Mononuclear cell (primary cell): Measurements from ENCODE around the gene SAP30BP. TPM values are rescaled to one million over a fixed set of nuclear protein-coding genes. Genes with fewer than 3 reads are reported as not detected.

Experiments
- H3K27me3 ChIP-seq: 2 replicates; pipeline ENCODE4 v1.6.0; 2011; ENCODE audit warnings: low read length, control low read depth; ENCODE audit not compliant: insufficient read depth
- H3K4me1 ChIP-seq: 2 replicates; pipeline ENCODE4 v1.5.1; 2011; ENCODE audit warnings: mild to moderate bottlenecking, low read length, control low read depth; ENCODE audit not compliant: insufficient read depth
- H3K4me3 ChIP-seq: 2 replicates; pipeline ENCODE4 v1.5.1; 2011; ENCODE audit warnings: mild to moderate bottlenecking, low read length, moderate library complexity
- H3K9me3 ChIP-seq: 2 replicates; pipeline ENCODE4 v1.5.1; 2011; ENCODE audit warnings: low read depth, mild to moderate bottlenecking, control low read depth, low read length
- total RNA-seq: library from RNA; depleted of rRNA; stranded (reverse); fragments of >200 nt; gene quantifications from one replicate; pipeline ENCODE4 v1.2.3, GENCODE V29; 2012

Gene SAP30BP
- total RNA-seq, 1 donor: 105 TPM

DNA sequence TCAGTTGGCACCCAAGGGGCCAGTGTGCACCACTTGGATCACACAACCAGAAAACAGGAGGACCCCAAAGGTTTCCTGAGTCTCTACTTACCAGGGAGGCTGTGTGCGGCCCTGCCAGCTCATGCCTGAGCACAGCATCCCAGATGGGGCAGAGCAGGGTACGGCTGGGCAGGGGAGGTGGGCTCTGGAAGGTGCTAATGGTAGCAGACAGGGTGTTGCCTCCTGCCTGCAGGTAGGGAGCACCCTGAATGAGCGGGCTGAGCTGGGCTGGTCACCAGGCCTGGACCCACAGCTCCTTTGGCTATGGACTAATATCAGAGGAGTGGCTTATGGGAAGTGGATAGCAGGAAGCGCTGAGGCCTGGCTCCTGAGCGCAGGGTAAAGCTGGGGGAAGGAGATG lies 14.8 kb upstream of the SAP30BP start:
- Histone ChIP-seq H3K9me3 (no peaks in the 10 kb centered on the region), H3K4me1 (peaks cover 22% of the 10 kb centered on the region), H3K27me3 (no peaks in the 10 kb centered on the region), H3K4me3 (no peak overlapping the region)

DNA sequence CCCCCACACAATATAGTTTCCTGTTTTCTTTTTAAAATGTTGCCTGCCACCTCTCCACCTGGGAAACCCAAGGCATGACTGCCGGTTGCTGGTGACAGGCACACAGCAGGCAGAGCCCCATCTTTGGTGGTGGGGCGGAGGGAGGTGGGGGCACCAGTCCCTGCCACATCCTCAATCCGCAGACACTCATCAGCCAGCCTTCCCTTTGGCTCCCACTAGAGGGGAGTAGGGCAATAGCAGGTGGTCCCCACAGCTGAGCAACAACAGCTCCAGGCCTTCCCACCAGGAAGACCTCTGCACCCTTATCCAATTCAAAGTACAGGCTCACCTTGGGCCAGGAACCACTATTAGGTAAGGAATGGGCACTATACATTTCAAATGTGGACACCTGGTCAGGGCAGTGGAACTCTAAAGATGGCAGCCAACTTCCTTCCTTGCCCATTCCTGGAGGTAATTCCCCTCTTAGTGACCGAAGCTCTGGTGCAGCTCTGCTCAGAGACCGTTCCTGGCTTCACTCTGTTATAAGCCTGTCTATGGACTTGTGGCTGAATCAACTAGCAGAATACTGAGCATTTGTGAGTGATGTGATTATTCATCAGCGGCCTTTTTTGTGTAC lies 14.1 kb upstream of the SAP30BP start:
- Histone ChIP-seq H3K4me1 (peaks cover 22% of the 10 kb centered on the region), H3K27me3 (no peaks in the 10 kb centered on the region), H3K4me3 (no peak overlapping the region), H3K9me3 (no peaks in the 10 kb centered on the region)

DNA sequence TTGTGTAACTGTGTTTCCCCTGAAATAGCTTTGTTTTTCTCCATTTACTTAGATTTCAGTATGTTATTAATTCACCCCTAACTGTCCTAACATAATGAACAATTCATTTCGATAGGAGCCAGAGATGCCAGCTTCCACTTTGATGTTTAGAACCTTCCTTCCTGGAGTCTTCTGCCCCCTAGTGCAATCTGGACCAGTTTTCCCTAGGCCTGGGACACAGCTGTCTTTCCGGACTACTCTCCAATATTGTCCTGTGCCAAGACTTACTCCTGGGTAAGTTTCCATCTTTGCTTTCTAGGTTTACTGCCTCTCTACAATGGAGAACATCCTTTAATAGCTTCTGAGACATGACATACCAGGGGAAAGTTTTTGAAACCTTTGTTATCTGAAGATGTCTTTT lies 13.0 kb upstream of the SAP30BP start:
- no peaks in the 10 kb centered on the region for H3K27me3 ChIP-seq
- peaks cover 22% of the 10 kb centered on the region for H3K4me1 ChIP-seq
- no peak overlapping the region for H3K4me3 ChIP-seq
- no peaks in the 10 kb centered on the region for H3K9me3 ChIP-seq

DNA sequence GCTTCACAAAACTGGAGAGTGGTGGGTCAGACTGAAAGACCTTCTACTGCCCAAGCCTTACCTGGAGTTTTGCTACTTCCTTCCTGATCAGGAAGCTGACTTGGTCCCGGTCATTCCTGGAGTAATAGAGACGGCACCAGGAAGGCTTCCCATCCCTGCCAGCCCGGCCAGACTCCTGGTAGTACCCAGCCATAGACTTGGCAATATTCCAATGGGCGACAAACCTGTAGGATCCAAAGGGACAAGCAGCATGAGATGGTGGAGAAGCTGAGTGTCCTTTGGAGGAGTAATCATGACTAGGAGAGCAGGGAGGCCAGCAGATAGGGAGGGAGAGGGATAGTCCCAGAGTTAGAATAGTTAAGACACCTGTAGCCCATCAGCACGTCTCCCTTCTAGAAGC lies 8.9 kb upstream of the SAP30BP start:
- Histone ChIP-seq H3K4me3 (no peak overlapping the region), H3K4me1 (peaks cover 15% of the 10 kb centered on the region), H3K9me3 (no peaks in the 10 kb centered on the region), H3K27me3 (no peaks in the 10 kb centered on the region)

DNA sequence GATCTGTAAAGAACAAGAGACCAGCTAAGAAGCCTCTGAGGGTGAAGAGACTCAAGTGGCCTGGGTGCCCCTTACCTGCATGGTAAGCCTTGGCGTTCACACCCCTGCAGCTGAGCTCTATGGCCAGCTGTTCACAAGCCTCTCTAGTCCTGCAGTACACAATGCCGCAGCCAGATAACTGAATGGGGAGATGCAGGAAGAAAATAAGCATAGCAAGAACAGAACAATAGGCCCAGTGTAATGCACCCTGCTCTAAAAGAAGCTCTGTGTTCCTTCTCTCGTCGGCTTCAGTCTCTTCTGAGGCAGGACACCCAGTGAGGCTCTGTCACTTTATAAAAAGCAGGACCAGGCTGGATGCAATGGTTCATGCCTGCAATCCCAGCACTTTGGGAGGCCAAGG lies 5.6 kb upstream of the SAP30BP start:
- H3K4me3 ChIP-seq: no peak overlapping the region
- H3K4me1 ChIP-seq: peaks cover 19% of the 10 kb centered on the region
- no peaks in the 10 kb centered on the region for H3K9me3 ChIP-seq
- H3K27me3 ChIP-seq: no peaks in the 10 kb centered on the region

DNA sequence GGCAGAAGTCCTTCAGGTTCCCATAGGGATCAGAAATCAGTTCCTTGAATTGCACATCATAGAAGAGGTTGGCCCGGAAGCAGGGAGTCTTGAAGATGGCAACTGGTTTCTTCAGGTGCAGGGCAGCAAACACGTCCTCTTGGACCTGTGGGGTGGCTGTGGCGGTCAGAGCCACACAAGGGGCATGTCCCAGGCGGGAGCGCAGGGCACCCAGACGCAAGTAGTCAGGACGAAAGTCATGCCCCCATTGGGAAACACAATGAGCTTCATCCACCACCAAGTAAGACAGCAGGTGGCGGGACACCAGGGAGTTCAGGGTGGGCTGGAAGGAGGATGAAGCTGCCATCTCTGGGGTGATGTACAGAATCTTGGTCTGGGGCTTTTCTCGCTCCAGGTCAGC lies 4.6 kb upstream of the SAP30BP start:
- peaks cover 22% of the 10 kb centered on the region for H3K4me1 ChIP-seq

DNA sequence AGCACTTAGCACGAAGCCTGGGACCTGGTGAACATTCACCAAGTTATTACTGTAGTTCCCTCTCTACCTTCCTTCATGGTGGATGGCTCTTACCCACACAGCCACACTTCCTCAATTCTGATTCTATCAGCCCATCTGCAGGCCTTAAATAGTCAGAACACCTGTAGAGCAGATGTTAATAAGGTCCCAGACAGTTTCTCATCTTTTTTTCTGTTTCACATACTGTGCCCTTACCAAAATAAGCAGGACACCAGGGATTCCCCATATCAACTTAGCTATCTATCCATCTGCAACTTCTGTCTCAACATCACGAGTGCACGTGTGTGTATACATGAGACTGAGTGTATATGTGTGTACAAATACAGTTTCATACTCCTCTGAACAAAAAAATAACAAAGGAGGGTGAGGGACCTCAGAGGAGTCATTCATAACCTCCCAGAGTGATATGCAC lies 3.0 kb upstream of the SAP30BP start:
- Histone ChIP-seq H3K27me3 (no peaks in the 10 kb centered on the region), H3K4me1 (peaks cover 33% of the 10 kb centered on the region)

More for the DNA sequence above, 4.6 kb upstream of the SAP30BP start:
- Histone ChIP-seq H3K4me3 (no peak overlapping the region), H3K9me3 (no peaks in the 10 kb centered on the region), H3K27me3 (no peaks in the 10 kb centered on the region)

DNA sequence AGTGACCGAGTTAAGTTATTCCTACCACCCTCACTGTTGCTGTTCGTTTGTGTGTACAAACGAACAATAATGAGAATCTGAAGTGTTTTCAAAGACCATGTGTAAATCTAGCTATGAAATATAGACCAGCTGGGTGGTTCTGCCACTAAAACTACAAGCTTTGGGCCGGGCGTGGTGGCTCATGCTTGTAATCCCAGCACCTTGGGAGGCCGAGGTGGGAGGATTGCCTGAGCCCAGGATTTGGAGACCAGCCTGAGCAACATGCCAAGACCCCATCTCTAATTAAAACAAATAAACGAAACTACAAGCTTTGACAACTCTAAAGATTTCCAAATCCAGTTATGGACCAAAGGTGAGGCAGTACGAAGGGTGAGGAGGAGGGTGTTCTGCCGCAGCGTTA lies 1.2 kb upstream of the SAP30BP start:
- Histone ChIP-seq H3K27me3 (no peaks in the 10 kb centered on the region), H3K9me3 (no peaks in the 10 kb centered on the region), H3K4me3 (no peak overlapping the region), H3K4me1 (peaks cover 33% of the 10 kb centered on the region)

More for the DNA sequence above, 3.0 kb upstream of the SAP30BP start:
- Histone ChIP-seq H3K9me3 (no peaks in the 10 kb centered on the region), H3K4me3 (no peak overlapping the region)

DNA sequence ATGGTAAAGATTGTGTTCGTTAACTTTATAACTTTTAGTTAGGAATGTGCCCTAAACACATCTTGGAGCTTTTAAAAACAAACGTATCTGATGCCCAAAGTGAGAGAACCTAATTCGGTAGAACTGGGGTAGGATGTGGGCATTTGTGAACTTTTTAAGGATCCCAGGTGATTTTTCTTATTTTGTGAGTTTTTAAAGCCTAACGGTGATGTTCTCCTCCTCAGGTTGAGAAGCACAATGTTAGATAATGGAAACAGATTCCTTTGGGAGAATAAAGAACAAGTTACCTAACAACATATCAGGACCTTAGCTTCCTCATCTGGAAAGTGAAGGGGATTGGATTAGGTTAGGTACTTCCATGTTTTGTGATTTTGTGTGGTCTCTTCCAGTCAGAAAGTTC lies 687 bp downstream of the SAP30BP start:
- peaks cover 33% of the 10 kb centered on the region for H3K4me1 ChIP-seq
- H3K4me3 ChIP-seq: peak overlapping the region; percentile 90
- no peaks in the 10 kb centered on the region for H3K27me3 ChIP-seq
- no peaks in the 10 kb centered on the region for H3K9me3 ChIP-seq

DNA sequence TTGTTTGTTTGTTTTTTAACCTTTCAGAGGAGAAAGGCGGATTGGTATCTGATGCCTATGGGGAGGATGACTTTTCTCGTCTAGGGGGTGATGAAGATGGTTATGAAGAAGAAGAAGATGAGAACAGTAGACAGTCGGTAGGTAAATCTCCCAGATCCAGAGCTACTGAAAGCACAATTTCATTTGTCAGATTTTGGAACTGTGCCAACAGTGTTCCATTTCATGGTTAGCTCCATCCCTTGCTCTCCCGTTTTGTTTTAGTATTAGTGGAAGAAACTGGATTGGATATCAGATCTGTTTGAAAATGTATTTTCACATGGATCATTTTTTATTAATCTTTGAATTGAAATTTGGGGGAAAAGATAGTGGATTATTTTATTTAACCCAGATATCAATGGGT lies 1.4 kb downstream of the SAP30BP start:
- Histone ChIP-seq H3K4me3 (no peak overlapping the region), H3K4me1 (peaks cover 31% of the 10 kb centered on the region), H3K9me3 (no peaks in the 10 kb centered on the region), H3K27me3 (no peaks in the 10 kb centered on the region)

DNA sequence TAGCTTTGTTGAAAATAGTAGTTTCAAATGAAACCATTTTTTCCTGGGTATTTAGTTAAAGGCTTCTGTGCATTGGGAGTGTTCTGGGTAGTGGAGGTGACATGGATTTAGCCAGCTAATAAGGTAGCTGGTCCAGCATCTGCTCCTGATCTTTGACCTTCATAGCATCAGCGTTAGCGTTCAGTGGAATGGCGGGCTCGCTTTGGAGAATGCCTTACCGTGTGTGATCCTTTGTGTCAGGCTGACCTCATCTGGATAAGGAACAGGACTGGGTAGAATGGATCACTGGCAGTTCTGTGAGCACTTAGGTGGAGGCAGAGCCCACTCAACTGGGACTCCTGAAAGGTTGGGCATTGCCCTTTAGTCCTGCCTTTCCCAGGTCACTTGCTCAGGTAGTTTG lies 3.7 kb downstream of the SAP30BP start:
- no peaks in the 10 kb centered on the region for H3K9me3 ChIP-seq
- peaks cover 25% of the 10 kb centered on the region for H3K4me1 ChIP-seq
- H3K4me3 ChIP-seq: no peak overlapping the region
- no peaks in the 10 kb centered on the region for H3K27me3 ChIP-seq

DNA sequence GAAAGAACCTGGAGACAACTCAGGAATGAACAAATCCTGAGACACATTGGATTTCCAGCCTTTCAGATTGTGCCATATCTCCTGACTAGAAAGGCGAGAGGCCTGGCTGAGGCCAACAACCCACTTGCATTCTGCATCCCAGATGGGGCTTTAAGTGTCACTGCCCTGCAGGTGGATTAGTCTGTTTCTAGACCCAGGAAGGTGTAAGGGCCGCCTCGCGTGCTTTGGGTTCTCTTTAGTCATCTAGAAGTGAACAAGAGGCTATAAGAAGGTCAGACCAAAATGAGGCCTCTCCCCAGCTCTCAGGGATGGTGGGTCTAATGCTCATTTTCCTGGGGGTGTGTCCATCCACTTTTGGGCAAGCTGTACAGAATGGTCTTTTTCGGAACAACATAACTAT lies 4.9 kb downstream of the SAP30BP start:
- no peaks in the 10 kb centered on the region for H3K9me3 ChIP-seq
- H3K4me3 ChIP-seq: no peak overlapping the region
- H3K4me1 ChIP-seq: peaks cover 15% of the 10 kb centered on the region
- no peaks in the 10 kb centered on the region for H3K27me3 ChIP-seq

DNA sequence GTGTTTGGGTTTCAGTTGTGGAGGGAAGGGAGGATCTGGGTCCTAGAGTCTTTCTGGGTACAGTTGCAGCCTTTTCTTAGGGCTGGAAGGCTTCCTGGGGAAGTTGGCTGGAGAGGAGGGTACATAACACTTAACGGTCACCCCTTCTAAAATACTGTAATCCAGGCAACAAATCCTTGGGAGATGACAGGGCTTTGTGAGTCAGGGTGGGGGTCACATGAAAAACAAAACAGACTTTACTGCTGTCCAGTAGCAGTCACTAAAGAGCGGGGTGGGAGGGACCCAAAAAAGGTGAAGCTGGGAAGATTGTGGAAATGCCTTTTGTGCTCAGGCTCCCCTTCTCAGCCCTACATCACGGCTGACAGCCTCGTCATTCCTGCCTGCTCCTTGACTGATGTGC lies 6.3 kb downstream of the SAP30BP start:
- Histone ChIP-seq H3K9me3 (no peaks in the 10 kb centered on the region), H3K4me1 (peaks cover 5% of the 10 kb centered on the region), H3K27me3 (no peaks in the 10 kb centered on the region), H3K4me3 (no peak overlapping the region)

DNA sequence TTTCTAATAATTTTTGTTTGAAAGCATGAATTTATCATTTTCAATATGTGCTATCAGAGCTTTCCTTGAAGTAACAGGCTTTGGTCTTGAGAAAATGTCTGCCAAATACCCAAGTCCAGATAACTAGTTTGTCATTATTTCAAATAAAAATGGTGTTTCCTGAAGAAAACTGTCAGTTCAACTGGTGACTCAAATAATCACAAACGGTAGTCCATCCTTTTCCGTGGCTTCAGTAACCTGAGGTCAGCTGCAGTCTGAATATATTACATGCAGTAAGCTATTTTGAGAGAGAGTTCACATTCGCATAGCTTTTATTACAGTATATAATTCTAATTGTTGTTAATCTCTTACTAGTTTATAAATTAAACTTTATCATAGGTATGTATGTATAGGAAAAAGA lies 9.3 kb downstream of the SAP30BP start:
- H3K4me1 ChIP-seq: peaks cover 4% of the 10 kb centered on the region
- H3K4me3 ChIP-seq: no peak overlapping the region
- H3K27me3 ChIP-seq: no peaks in the 10 kb centered on the region
- H3K9me3 ChIP-seq: no peaks in the 10 kb centered on the region

DNA sequence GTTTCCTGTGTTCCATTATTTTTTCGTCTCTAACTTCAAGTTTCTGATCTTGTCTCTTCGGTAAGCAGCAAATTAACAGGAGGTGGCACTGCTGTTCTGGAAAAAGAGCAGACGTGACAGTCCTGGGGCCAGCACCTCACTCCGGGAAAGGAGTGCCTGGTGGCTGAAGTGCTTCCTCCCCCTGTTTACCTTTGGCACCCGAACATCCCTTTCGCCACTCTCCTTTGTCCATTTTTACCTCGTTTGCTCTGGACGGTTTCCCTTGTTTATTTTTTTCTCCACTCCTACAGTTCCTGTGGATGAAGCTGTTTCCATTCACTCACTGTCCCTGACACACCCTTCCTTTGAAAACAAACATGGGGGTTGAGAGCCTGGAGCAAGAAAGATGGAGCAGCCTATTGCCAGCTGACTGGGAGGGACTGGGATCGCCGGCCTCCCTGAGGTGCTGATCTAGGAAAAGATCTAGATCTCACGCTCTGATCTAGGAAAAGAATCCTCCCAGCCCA lies 12.6 kb downstream of the SAP30BP start:
- H3K4me1 ChIP-seq: peaks cover 4% of the 10 kb centered on the region
- no peaks in the 10 kb centered on the region for H3K27me3 ChIP-seq
- H3K4me3 ChIP-seq: no peak overlapping the region
- no peaks in the 10 kb centered on the region for H3K9me3 ChIP-seq

DNA sequence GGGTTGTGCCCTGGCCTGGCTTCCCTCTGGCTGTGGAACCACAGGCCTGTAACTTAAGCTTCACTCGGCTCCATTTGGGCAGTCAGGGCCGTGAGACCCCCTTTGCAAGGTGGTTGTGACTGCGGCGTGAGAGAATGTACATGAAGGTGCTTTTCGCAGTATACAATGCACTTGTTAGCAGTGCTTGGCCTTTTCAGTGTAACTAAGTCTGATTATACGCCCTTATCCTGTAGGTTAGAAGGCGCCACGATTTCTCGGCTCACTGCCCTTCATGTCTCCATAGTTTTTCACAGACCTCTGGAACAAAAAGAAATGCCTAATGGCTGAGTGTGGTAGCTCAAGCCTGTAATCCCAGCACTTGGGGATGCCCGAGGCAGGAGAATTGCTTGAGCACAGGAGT lies 13.3 kb downstream of the SAP30BP start:
- Histone ChIP-seq H3K4me1 (no peaks in the 10 kb centered on the region), H3K27me3 (no peaks in the 10 kb centered on the region), H3K9me3 (no peaks in the 10 kb centered on the region), H3K4me3 (no peak overlapping the region)
